Measurements from ENCODE around the gene PRXL2B.

Gene PRXL2B

DNA sequence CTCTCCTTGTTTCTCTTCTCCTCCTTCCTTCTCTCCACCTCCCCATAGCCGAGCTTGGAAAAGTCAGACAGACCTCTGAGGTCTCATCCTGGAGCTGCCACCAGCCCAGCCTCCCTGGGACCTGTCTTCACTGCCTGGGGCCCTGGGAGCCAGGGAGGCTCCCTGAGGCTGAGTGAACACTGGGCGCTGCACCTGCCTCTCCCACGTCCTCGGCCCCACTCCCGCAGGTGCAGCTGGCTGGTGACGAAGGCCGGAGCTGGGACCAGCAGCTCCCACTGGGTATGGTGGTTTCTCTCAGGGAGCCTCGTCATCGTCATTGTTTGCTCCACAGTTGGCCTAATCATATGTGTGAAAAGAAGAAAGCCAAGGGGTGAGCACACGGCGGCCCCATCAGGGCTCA, 25.1 kb upstream of the PRXL2B start:
- Histone ChIP-seq H3K4me2 (ENCODE audit: low read length) (no peak overlapping the region), H3K4me1 (ENCODE audit: control insufficient read depth, low read length) (peaks cover 9% of the 10 kb centered on the region), H4K20me1 (ENCODE audit: control insufficient read depth, insufficient read depth, low read depth, low read length) (no peaks in the 10 kb centered on the region), H3K79me2 (ENCODE audit: control insufficient read depth, low read length) (no peaks in the 10 kb centered on the region), H3K9me2 (replicated peaks; ENCODE audit: control insufficient read depth, low read length) (no peaks in the 10 kb centered on the region), H3K4me3 (ENCODE audit: low read length) (no peak overlapping the region), H3K27ac (ENCODE audit: low read depth, low read length) (no peak overlapping the region), H3F3A (ENCODE audit: control insufficient read depth, insufficient read depth) (no peaks in the 10 kb centered on the region), H3K27me3 (ENCODE audit: control insufficient read depth, low read length) (no peaks in the 10 kb centered on the region), H3K36me3 (ENCODE audit: control insufficient read depth, low read length) (no peaks in the 10 kb centered on the region), H3K9me3 (ENCODE audit: control insufficient read depth, insufficient read depth, low read length) (no peaks in the 10 kb centered on the region)
- TF ChIP-seq, protein P1, sequence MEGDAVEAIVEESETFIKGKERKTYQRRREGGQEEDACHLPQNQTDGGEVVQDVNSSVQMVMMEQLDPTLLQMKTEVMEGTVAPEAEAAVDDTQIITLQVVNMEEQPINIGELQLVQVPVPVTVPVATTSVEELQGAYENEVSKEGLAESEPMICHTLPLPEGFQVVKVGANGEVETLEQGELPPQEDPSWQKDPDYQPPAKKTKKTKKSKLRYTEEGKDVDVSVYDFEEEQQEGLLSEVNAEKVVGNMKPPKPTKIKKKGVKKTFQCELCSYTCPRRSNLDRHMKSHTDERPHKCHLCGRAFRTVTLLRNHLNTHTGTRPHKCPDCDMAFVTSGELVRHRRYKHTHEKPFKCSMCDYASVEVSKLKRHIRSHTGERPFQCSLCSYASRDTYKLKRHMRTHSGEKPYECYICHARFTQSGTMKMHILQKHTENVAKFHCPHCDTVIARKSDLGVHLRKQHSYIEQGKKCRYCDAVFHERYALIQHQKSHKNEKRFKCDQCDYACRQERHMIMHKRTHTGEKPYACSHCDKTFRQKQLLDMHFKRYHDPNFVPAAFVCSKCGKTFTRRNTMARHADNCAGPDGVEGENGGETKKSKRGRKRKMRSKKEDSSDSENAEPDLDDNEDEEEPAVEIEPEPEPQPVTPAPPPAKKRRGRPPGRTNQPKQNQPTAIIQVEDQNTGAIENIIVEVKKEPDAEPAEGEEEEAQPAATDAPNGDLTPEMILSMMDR (IDR thresholded peaks at IDR 0.05; ENCODE audit: low read depth, low read length, poor library complexity, severe bottlenecking) = no peak
- TF ChIP-seq EZH2phosphoT487 (IDR thresholded peaks at IDR 0.05; ENCODE audit: borderline replicate concordance, low read length) = no peak

DNA sequence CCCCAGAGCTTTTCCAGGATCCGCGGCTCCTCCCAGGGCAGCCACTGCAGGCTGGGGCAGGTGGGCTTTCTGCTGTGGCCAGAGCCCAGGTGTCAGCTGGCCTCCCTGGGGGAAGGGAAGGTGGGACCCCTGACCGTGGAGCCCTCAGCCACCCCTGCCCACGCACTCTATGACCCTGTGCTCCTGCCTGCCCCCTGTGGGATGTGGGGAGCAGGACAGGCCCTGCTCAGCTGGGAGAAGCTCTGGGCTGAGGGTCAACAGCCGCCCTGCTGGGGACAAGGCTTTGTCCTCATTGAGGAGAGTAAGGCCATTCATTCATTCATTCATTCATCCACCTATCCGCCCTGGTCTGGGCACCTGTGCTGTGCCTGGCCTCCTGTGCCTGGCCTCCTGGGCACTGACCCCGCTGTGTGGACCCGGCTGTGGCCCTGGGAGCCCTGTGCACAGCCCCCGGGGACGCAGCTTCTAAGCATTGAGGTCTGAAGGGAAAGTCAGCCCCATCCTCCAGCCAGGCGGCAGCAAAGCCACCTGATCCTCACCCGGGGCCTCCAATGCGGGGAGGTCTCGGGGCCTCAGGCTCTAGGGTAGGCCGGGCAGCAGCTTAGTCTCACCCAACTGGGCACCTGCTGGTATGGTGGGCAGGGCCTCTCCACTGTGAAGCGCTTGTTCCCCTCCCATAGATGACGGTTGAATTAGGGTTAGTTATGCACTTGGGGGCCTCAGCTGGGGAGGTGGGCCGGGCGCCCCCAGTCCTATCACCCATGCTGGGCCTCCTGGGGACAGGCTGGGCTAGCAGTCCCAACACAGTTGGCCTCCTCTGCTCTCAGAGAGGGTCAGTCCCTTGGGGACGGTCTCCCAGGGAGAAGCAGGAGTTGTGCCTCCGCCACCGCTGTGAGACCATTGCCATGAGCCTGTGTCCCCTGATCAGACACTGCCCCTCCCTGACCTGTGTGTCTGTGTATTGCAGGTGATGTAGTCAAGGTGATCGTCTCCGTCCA, 24.4 kb upstream of the PRXL2B start:
- H3K4me1 ChIP-seq (ENCODE audit: control insufficient read depth, low read length) = peaks cover 1% of the 10 kb centered on the region; the same call in 1 of the 2 replicates
- H3F3A ChIP-seq (ENCODE audit: control insufficient read depth, insufficient read depth) = no peaks in the 10 kb centered on the region
- no peaks in the 10 kb centered on the region for H3K27me3 ChIP-seq (ENCODE audit: control insufficient read depth, low read length)
- no peak overlapping the region for H3K4me2 ChIP-seq (ENCODE audit: low read length)
- H3K9me2 ChIP-seq (replicated peaks; ENCODE audit: control insufficient read depth, low read length) = no peaks in the 10 kb centered on the region
- H3K79me2 ChIP-seq (ENCODE audit: control insufficient read depth, low read length) = no peaks in the 10 kb centered on the region
- no peaks in the 10 kb centered on the region for H3K36me3 ChIP-seq (ENCODE audit: control insufficient read depth, low read length)
- H4K20me1 ChIP-seq (ENCODE audit: control insufficient read depth, insufficient read depth, low read depth, low read length) = no peaks in the 10 kb centered on the region
- H3K9me3 ChIP-seq (ENCODE audit: control insufficient read depth, insufficient read depth, low read length) = no peaks in the 10 kb centered on the region
- H3K4me3 ChIP-seq (ENCODE audit: low read length) = no peak overlapping the region
- TF ChIP-seq EZH2phosphoT487 (IDR thresholded peaks at IDR 0.05; ENCODE audit: borderline replicate concordance, low read length) = no peak
- TF ChIP-seq, protein P1 (IDR thresholded peaks at IDR 0.05; ENCODE audit: low read depth, low read length, poor library complexity, severe bottlenecking) = peak; percentile 67
- no peak overlapping the region for H3K27ac ChIP-seq (ENCODE audit: low read depth, low read length)

DNA sequence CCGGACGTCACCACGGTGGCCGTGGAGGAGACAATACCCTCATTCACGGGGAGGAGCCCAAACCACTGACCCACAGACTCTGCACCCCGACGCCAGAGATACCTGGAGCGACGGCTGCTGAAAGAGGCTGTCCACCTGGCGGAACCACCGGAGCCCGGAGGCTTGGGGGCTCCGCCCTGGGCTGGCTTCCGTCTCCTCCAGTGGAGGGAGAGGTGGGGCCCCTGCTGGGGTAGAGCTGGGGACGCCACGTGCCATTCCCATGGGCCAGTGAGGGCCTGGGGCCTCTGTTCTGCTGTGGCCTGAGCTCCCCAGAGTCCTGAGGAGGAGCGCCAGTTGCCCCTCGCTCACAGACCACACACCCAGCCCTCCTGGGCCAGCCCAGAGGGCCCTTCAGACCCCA, 23.4 kb upstream of the PRXL2B start:
- Histone ChIP-seq H4K20me1 (ENCODE audit: control insufficient read depth, insufficient read depth, low read depth, low read length) (no peaks in the 10 kb centered on the region), H3K79me2 (ENCODE audit: control insufficient read depth, low read length) (no peaks in the 10 kb centered on the region), H3K27me3 (ENCODE audit: control insufficient read depth, low read length) (no peaks in the 10 kb centered on the region), H3F3A (ENCODE audit: control insufficient read depth, insufficient read depth) (no peaks in the 10 kb centered on the region), H3K4me1 (ENCODE audit: control insufficient read depth, low read length) (no peaks in the 10 kb centered on the region), H3K4me3 (ENCODE audit: low read length) (no peak overlapping the region), H3K9me3 (ENCODE audit: control insufficient read depth, insufficient read depth, low read length) (no peaks in the 10 kb centered on the region), H3K4me2 (ENCODE audit: low read length) (no peak overlapping the region), H3K27ac (ENCODE audit: low read depth, low read length) (no peak overlapping the region), H3K36me3 (ENCODE audit: control insufficient read depth, low read length) (no peaks in the 10 kb centered on the region), H3K9me2 (replicated peaks; ENCODE audit: control insufficient read depth, low read length) (no peaks in the 10 kb centered on the region)
- TF ChIP-seq, protein P1 (IDR thresholded peaks at IDR 0.05; ENCODE audit: low read depth, low read length, poor library complexity, severe bottlenecking) = no peak
- TF ChIP-seq EZH2phosphoT487 (IDR thresholded peaks at IDR 0.05; ENCODE audit: borderline replicate concordance, low read length) = no peak
